SK-N-SH (cell line): ENCODE measurements around the gene FRYL. TPM values are rescaled to one million over a fixed set of nuclear protein-coding genes. Genes with fewer than 3 reads are reported as not detected.
"Not testable (repeated sequence)": the region's sequence is repeated elsewhere in the genome, so short reads cannot be mapped to it uniquely, and the experiment has no call there.

Experiments
- CTCF ChIA-PET: fragments of 300-600, 350-600 bp; formaldehyde crosslinking; extraction: SDS; loops from one replicate; lab custom pipeline; 2021; lab: Yijun Ruan, JAX
- POLR2A ChIA-PET: fragments of 350-600 bp; sonication (Branson Sonifier 250); formaldehyde crosslinking; extraction: SDS; loops from one replicate; lab custom pipeline; 2020; ENCODE audit warnings: antibody characterized with exemption, inconsistent platforms; lab: Yijun Ruan, JAX
- DNase-seq: peaks from one replicate; pipeline ENCODE4 v3.0.0; 2012
- H2AFZ ChIP-seq: fragments of 200-600 bp; sonication (generic); 2 replicates; pipeline ENCODE4 v1.8.1; 2016; ENCODE audit warnings: antibody characterized with exemption, mild to moderate bottlenecking, low read depth
- H3F3A ChIP-seq: fragments of 200-600 bp; sonication (generic); replicated peaks from 2 replicates; pipeline ENCODE3; 2016; ENCODE audit warnings: antibody characterized with exemption, mild to moderate bottlenecking; ENCODE audit not compliant: insufficient read depth
- H3K27ac ChIP-seq, 2 experiments: fragments of 200-500 bp in 1 of 2; fragments of 200-600 bp in 1 of 2; sonication (Bioruptor generic) in 1 of 2; sonication (generic), shearing (Covaris generic) in 1 of 2; 2 replicates each; pipeline versions ENCODE4 v1.5.1 to v1.6.1; 2014 to 2016; ENCODE audit warnings: low read depth in 2 of 2, inconsistent platforms in 1 of 2, low read length in 1 of 2, mild to moderate bottlenecking in 1 of 2, mixed read lengths in 1 of 2
- H3K27me3 ChIP-seq: fragments of 200-600 bp; sonication (generic), shearing (Covaris generic); 2 replicates; pipeline ENCODE4 v1.6.1; 2016; ENCODE audit warnings: mixed run types; ENCODE audit not compliant: insufficient read depth
- H3K36me3 ChIP-seq, 2 experiments: fragments of 200-500 bp in 1 of 2; fragments of 200-600 bp in 1 of 2; sonication (Bioruptor generic) in 1 of 2; sonication (generic) in 1 of 2; replicated peaks in 1 of 2; 2 replicates each; pipeline versions ENCODE3 to v1.5.1; 2014 to 2016; ENCODE audit warnings: low read length in 1 of 2, mild to moderate bottlenecking in 1 of 2; ENCODE audit not compliant: insufficient read depth in 2 of 2, control insufficient read depth in 1 of 2
- H3K4me1 ChIP-seq, 2 experiments: fragments of 200-500 bp in 1 of 2; fragments of 200-600 bp in 1 of 2; sonication (Bioruptor generic) in 1 of 2; sonication (generic), shearing (Covaris generic) in 1 of 2; 2 replicates each; pipeline versions ENCODE4 v1.5.1 to v1.6.1; 2014 to 2016; ENCODE audit warnings: low read depth in 1 of 2, low read length in 1 of 2, mixed run types in 1 of 2; ENCODE audit not compliant: insufficient read depth in 2 of 2, control insufficient read depth in 1 of 2
- H3K4me2 ChIP-seq: fragments of 200-600 bp; sonication (generic), shearing (Covaris generic); 2 replicates; pipeline ENCODE4 v1.6.1; 2017; ENCODE audit warnings: mixed run types
- H3K4me3 ChIP-seq, 2 experiments: fragments of 200-500 bp in 1 of 2; fragments of 200-600 bp in 1 of 2; sonication (Bioruptor generic) in 1 of 2; sonication (generic), shearing (Covaris generic) in 1 of 2; 2 replicates each; pipeline versions ENCODE4 v1.5.1 to v1.8.1; 2014 to 2016; ENCODE audit warnings: low read depth in 2 of 2, inconsistent platforms in 1 of 2, low read length in 1 of 2, mild to moderate bottlenecking in 1 of 2, mixed read lengths in 1 of 2, moderate library complexity in 1 of 2
- H3K79me2 ChIP-seq: fragments of 200-600 bp; sonication (generic); 2 replicates; pipeline ENCODE4 v1.8.1; 2017; ENCODE audit warnings: mild to moderate bottlenecking; ENCODE audit not compliant: insufficient read depth
- H3K9ac ChIP-seq: fragments of 200-600 bp; sonication (generic); 2 replicates; pipeline ENCODE4 v1.6.1; 2017; ENCODE audit warnings: mixed run types
- H3K9me2 ChIP-seq: fragments of 200-600 bp; sonication (generic); 2 replicates; pipeline ENCODE4 v1.6.1; 2017; ENCODE audit warnings: mixed run types
- H3K9me3 ChIP-seq: fragments of 200-600 bp; sonication (generic); 2 replicates; pipeline ENCODE4 v1.6.1; 2017; ENCODE audit warnings: mixed run types, mild to moderate bottlenecking, moderate library complexity
- H4K20me1 ChIP-seq: fragments of 200-600 bp; sonication (generic); 2 replicates; pipeline ENCODE4 v1.6.1; 2017; ENCODE audit warnings: mild to moderate bottlenecking, mixed run types; ENCODE audit not compliant: insufficient read depth
- CHD2 ChIP-seq: fragments of 150-350 bp; IDR thresholded peaks from 2 replicates; pipeline ENCODE4 v1.6.1; 2018; ENCODE audit warnings: low read length; ENCODE audit not compliant: partially characterized antibody
- ELF1 ChIP-seq: IDR thresholded peaks from 2 replicates; pipeline ENCODE4 v1.4.0; 2012
- GABPA ChIP-seq: IDR thresholded peaks from 2 replicates; pipeline ENCODE4 v1.4.0; 2012; ENCODE audit warnings: low read depth, mild to moderate bottlenecking
- MEF2A ChIP-seq: IDR thresholded peaks from 2 replicates; pipeline ENCODE4 v1.4.0; 2012; ENCODE audit warnings: low read depth, borderline replicate concordance
- MXI1 ChIP-seq: IDR thresholded peaks from 2 replicates; pipeline ENCODE4 v1.6.1; 2012; ENCODE audit warnings: mild to moderate bottlenecking, low read depth, low read length, improper control_type of control experiment
- NRF1 ChIP-seq: IDR thresholded peaks from 2 replicates; pipeline ENCODE4 v1.6.1; 2012; ENCODE audit warnings: low read depth, mild to moderate bottlenecking, low read length
- RAD21 ChIP-seq: IDR thresholded peaks from 2 replicates; pipeline ENCODE4 v1.6.1; 2012; ENCODE audit warnings: mild to moderate bottlenecking, low read length
- RCOR1 ChIP-seq: fragments of 150-350 bp; IDR thresholded peaks from 2 replicates; pipeline ENCODE4 v1.6.1; 2017; ENCODE audit warnings: antibody characterized with exemption, low read length
- RXRA ChIP-seq: IDR thresholded peaks from 2 replicates; pipeline ENCODE4 v1.4.0; 2012; ENCODE audit warnings: low read depth, mild to moderate bottlenecking, borderline replicate concordance
- SIN3A ChIP-seq: IDR thresholded peaks from 2 replicates; pipeline ENCODE4 v1.6.1; 2012; ENCODE audit warnings: low read depth, mild to moderate bottlenecking, low read length, moderate library complexity, borderline replicate concordance
- TAF1 ChIP-seq: IDR thresholded peaks from 2 replicates; pipeline ENCODE4 v1.6.1; 2012; ENCODE audit warnings: low read depth, mild to moderate bottlenecking, low read length, moderate library complexity, borderline replicate concordance
- TCF12 ChIP-seq: IDR thresholded peaks from 2 replicates; pipeline ENCODE4 v1.4.0; 2012
- WGBS: methylation state at CpG from one replicate; pipeline ENCODE4 v1.1.6; 2017; ENCODE audit warnings: low lambda C conversion rate; 5-methylcytosine and 5-hydroxymethylcytosine counted together
- polyA plus RNA-seq, 3 experiments: library from polyadenylated mRNA; depleted of rRNA; stranded (reverse); fragments of >200 nt; gene quantifications; 2 replicates each; pipeline ENCODE4 v1.2.3, GENCODE V29; 2012
- TF ChIP-seq, protein P1 (sequence below): fragments of 200-600 bp; sonication (generic); IDR thresholded peaks from 2 replicates; pipeline ENCODE4 v1.6.1; 2017; ENCODE audit warnings: antibody characterized with exemption, mild to moderate bottlenecking, moderate library complexity
- TF ChIP-seq, protein P2 (sequence below): IDR thresholded peaks from 2 replicates; pipeline ENCODE4 v1.4.0; 2012; ENCODE audit warnings: low read depth, borderline replicate concordance
- TF ChIP-seq, protein P3 (sequence below): IDR thresholded peaks from 2 replicates; pipeline ENCODE4 v1.4.0; 2012; ENCODE audit warnings: low read depth
- TF ChIP-seq, protein P4 (sequence below): IDR thresholded peaks from 2 replicates; pipeline ENCODE4; 2012
- TF ChIP-seq, protein P5 (sequence below): IDR thresholded peaks from 2 replicates; pipeline ENCODE4 v1.6.1; 2012; ENCODE audit warnings: mild to moderate bottlenecking, low read depth, low read length, moderate library complexity

The FRYL gene
- polyA plus RNA-seq, 1 of the 3 experiments (the other 2 are of a cell fraction): 8.2 TPM

DNA sequence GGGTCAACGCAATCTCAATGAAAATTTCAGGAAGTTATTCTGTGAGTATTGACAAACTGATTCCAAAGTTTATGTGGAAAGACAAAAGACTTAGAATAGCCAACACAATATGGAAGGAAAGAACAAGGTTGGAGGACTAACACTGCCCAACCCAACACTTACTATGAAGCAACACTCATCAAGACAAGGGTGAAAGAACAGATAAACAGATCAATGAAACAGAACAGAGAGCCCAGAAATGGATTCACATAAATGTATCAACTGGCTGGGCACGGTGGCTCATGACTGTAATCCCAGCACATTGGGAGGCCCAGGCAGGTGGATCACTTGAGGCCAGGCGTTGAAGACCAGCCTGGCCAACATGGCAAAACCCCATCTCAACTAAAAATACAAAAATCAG is 41.2 kb downstream of the FRYL start:
- no peak for TF ChIP-seq ELF1
- no peak for TF ChIP-seq NRF1
- TF ChIP-seq, protein P1, sequence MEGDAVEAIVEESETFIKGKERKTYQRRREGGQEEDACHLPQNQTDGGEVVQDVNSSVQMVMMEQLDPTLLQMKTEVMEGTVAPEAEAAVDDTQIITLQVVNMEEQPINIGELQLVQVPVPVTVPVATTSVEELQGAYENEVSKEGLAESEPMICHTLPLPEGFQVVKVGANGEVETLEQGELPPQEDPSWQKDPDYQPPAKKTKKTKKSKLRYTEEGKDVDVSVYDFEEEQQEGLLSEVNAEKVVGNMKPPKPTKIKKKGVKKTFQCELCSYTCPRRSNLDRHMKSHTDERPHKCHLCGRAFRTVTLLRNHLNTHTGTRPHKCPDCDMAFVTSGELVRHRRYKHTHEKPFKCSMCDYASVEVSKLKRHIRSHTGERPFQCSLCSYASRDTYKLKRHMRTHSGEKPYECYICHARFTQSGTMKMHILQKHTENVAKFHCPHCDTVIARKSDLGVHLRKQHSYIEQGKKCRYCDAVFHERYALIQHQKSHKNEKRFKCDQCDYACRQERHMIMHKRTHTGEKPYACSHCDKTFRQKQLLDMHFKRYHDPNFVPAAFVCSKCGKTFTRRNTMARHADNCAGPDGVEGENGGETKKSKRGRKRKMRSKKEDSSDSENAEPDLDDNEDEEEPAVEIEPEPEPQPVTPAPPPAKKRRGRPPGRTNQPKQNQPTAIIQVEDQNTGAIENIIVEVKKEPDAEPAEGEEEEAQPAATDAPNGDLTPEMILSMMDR: no peak
- no peak for TF ChIP-seq TAF1
- no peak for TF ChIP-seq RXRA
- TF ChIP-seq TCF12: no peak
- no peak for TF ChIP-seq RCOR1
- TF ChIP-seq, protein P2, sequence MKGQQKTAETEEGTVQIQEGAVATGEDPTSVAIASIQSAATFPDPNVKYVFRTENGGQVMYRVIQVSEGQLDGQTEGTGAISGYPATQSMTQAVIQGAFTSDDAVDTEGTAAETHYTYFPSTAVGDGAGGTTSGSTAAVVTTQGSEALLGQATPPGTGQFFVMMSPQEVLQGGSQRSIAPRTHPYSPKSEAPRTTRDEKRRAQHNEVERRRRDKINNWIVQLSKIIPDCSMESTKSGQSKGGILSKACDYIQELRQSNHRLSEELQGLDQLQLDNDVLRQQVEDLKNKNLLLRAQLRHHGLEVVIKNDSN: no peak
- TF ChIP-seq CHD2: no peak
- TF ChIP-seq RAD21: no peak
- TF ChIP-seq, protein P3, sequence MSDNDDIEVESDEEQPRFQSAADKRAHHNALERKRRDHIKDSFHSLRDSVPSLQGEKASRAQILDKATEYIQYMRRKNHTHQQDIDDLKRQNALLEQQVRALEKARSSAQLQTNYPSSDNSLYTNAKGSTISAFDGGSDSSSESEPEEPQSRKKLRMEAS: no peak
- TF ChIP-seq, protein P4, sequence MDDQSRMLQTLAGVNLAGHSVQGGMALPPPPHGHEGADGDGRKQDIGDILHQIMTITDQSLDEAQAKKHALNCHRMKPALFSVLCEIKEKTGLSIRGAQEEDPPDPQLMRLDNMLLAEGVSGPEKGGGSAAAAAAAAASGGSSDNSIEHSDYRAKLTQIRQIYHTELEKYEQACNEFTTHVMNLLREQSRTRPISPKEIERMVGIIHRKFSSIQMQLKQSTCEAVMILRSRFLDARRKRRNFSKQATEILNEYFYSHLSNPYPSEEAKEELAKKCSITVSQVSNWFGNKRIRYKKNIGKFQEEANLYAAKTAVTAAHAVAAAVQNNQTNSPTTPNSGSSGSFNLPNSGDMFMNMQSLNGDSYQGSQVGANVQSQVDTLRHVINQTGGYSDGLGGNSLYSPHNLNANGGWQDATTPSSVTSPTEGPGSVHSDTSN: no peak
- no peak for TF ChIP-seq MEF2A
- TF ChIP-seq, protein P5, sequence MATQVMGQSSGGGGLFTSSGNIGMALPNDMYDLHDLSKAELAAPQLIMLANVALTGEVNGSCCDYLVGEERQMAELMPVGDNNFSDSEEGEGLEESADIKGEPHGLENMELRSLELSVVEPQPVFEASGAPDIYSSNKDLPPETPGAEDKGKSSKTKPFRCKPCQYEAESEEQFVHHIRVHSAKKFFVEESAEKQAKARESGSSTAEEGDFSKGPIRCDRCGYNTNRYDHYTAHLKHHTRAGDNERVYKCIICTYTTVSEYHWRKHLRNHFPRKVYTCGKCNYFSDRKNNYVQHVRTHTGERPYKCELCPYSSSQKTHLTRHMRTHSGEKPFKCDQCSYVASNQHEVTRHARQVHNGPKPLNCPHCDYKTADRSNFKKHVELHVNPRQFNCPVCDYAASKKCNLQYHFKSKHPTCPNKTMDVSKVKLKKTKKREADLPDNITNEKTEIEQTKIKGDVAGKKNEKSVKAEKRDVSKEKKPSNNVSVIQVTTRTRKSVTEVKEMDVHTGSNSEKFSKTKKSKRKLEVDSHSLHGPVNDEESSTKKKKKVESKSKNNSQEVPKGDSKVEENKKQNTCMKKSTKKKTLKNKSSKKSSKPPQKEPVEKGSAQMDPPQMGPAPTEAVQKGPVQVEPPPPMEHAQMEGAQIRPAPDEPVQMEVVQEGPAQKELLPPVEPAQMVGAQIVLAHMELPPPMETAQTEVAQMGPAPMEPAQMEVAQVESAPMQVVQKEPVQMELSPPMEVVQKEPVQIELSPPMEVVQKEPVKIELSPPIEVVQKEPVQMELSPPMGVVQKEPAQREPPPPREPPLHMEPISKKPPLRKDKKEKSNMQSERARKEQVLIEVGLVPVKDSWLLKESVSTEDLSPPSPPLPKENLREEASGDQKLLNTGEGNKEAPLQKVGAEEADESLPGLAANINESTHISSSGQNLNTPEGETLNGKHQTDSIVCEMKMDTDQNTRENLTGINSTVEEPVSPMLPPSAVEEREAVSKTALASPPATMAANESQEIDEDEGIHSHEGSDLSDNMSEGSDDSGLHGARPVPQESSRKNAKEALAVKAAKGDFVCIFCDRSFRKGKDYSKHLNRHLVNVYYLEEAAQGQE: no peak
- no peak for TF ChIP-seq SIN3A
- no peak for TF ChIP-seq MXI1
- TF ChIP-seq GABPA: no peak
- peaks cover 39% of the 10 kb centered on the region for H4K20me1 ChIP-seq
- DNase-seq: no peak
- peaks cover 88% of the 10 kb centered on the region for H3K79me2 ChIP-seq
- H3K9ac ChIP-seq: no peak overlapping the region
- CTCF ChIA-PET: no interaction called here
- no peak overlapping the region for H3K4me2 ChIP-seq
- POLR2A ChIA-PET: no interaction called here
- no peak overlapping the region for H2AFZ ChIP-seq
- H3K4me1 ChIP-seq: no peaks in the 10 kb centered on the region
- no peak overlapping the region for H3K27ac ChIP-seq
- H3F3A ChIP-seq: peaks cover 4% of the 10 kb centered on the region
- no peak overlapping the region for H3K4me3 ChIP-seq
- no peaks in the 10 kb centered on the region for H3K9me2 ChIP-seq
- H3K27me3 ChIP-seq: no peaks in the 10 kb centered on the region
- H3K9me3 ChIP-seq: no peaks in the 10 kb centered on the region
- 100% methylated on average over 2 of the region's 3 CpGs for WGBS
- H3K36me3 ChIP-seq: no peaks in the 10 kb centered on the region

DNA sequence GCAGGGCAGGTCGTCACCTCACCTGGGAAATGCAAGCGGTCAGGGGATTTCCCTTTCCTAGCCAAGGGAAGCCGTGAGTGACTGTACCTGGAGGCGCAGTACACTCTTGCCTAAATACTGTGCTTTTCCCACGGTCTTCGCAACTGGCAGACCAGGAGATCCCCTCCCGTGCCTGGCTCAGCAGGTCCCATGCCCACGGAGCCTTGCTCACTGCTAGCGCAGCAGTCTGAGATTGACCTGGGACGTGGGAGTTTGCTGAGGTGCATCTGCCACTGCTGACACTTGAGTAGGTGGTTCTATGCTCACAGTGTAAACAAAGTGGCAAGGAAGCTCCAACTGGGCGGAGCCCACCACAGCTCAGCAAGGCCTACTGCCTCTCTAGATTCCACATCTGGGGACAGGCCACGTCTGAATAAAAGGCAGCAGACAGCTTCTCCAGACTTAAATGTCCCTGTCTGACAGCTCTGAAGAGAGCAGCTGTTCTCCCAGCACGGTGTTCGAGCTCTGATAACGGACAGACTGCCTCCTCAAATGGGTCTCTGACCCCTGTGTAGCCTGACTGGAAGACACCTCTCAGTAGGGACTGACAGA is 51.1 kb downstream of the FRYL start:
- POLR2A ChIA-PET, H3K9ac ChIP-seq, DNase-seq, H2AFZ ChIP-seq, H3K9me3 ChIP-seq, H3K4me2 ChIP-seq, H3K36me3 ChIP-seq, H3K27me3 ChIP-seq, H3K27ac ChIP-seq, H3K9me2 ChIP-seq, CTCF ChIA-PET, H3K4me3 ChIP-seq, H3F3A ChIP-seq: not testable (repeated sequence)
- H3K4me1 ChIP-seq: peaks cover 0 to 16% of the 10 kb centered on the region in 2 experiments; a peak in 3 of 4 replicates
- 94% methylated on average over 10 of the region's 15 CpGs for WGBS
- peaks cover 31% of the 10 kb centered on the region for H4K20me1 ChIP-seq
- peaks cover 100% of the 10 kb centered on the region for H3K79me2 ChIP-seq
